ENCODE measurements around the gene USP34.
"Not testable (repeated sequence)": the region's sequence is repeated elsewhere in the genome, so short reads cannot be mapped to it uniquely, and the experiment has no call there.

GRCh38 chr2:61194646-61195045 lies 276.2 kb downstream of the USP34 start:
- not testable (repeated sequence) for TF ChIP-seq CTCF, POLR2A (IDR thresholded peaks at IDR 0.05)
